OCI-LY3 (cell line): ENCODE results near the gene PLA2G4A.

Source experiments
- CTCF ChIP-seq: fragments of 200-600, 300-600 bp; sonication (generic); IDR thresholded peaks from 2 replicates; pipeline ENCODE4 v1.5.1; 2014; ENCODE audit warnings: antibody characterized with exemption, low read length, low read depth
- EZH2phosphoT487 ChIP-seq: fragments of 200-600 bp; shearing (Covaris generic); IDR thresholded peaks from 2 replicates; pipeline ENCODE4 v1.6.1; 2018; ENCODE audit warnings: antibody characterized with exemption, mixed run types, low read depth

- TF ChIP-seq CTCF, result peak; percentile 64
- TF ChIP-seq EZH2phosphoT487, result no peak
Measured at GRCh38 chr1:186915555-186915954, 86.8 kb downstream of the PLA2G4A start.
